ENCODE measurements around the gene ZYG11A.

ZYG11A gene

GRCh38 chr1:52918201-52918600, 75.6 kb downstream of the ZYG11A start:
- no peak overlapping the region for H3K23ac ChIP-seq (ENCODE audit: low read depth, low read length, poor library complexity)
- no peak overlapping the region for H3K9ac ChIP-seq (ENCODE audit: low read depth, low read length, poor library complexity)
- no peak overlapping the region for H2BK12ac ChIP-seq (ENCODE audit: low read length)
- H3K36me3 ChIP-seq (replicated peaks in 1 of 2; ENCODE audit: control insufficient read depth in 2 of 2, insufficient read depth in 2 of 2, low read length in 2 of 2): no peaks in the 10 kb centered on the region
- H2AFZ ChIP-seq (ENCODE audit: low read length): no peak overlapping the region
- peaks cover 0 to 14% of the 10 kb centered on the region in 2 donors for H3K9me3 ChIP-seq (replicated peaks in 1 of 2; ENCODE audit: control insufficient read depth in 2 of 2, insufficient read depth in 1 of 2, low read depth in 1 of 2, low read length in 2 of 2)
- peaks cover 7 to 82% (median 30%) of the 10 kb centered on the region in 3 experiments for H3K27me3 ChIP-seq (ENCODE audit: control insufficient read depth in 3 of 3, insufficient read depth in 3 of 3, low read depth in 1 of 3, low read length in 3 of 3)
- H3K27ac ChIP-seq (replicated peaks; ENCODE audit: low read length): no peak overlapping the region
- H4K91ac ChIP-seq (ENCODE audit: low read depth, low read length, poor library complexity): no peak overlapping the region
- H2BK5ac ChIP-seq (ENCODE audit: low read length): no peak overlapping the region
- H4K8ac ChIP-seq (ENCODE audit: low read depth, low read length): no peak overlapping the region
- H2AK5ac ChIP-seq (ENCODE audit: low read depth, low read length): no peak overlapping the region
- no peaks in the 10 kb centered on the region for H3K79me1 ChIP-seq (ENCODE audit: low read depth, low read length)
- no peak overlapping the region for H2BK15ac ChIP-seq (ENCODE audit: low read length)
- H3K4me2 ChIP-seq (ENCODE audit: insufficient read depth, low read length, poor library complexity, severe bottlenecking): no peak overlapping the region
- peaks cover 0 to 1% of the 10 kb centered on the region in 2 donors for H3K4me1 ChIP-seq (ENCODE audit: control insufficient read depth in 2 of 2, insufficient read depth in 1 of 2, low read depth in 1 of 2, low read length in 2 of 2)
- H3K18ac ChIP-seq (ENCODE audit: low read length): no peak overlapping the region
- H3K4me3 ChIP-seq (ENCODE audit: low read length in 2 of 2): no peak overlapping the region
- no peak for DNase-seq (ENCODE audit: low spot score)
- H2BK120ac ChIP-seq (ENCODE audit: low read depth, low read length): no peak overlapping the region
- no peak overlapping the region for H3K14ac ChIP-seq (ENCODE audit: low read length)
- H3K4ac ChIP-seq (ENCODE audit: low read length): no peak overlapping the region
- WGBS, 2 donors (ENCODE audit: extremely low coverage in 2 of 2, insufficient read length in 2 of 2, insufficient replicate concordance in 1 of 2): no CpG with 5 or more reads among the region's 6 CpGs

GRCh38 chr1:52919051-52919722, 76.6 kb downstream of the ZYG11A start:
- Histone ChIP-seq H2AK5ac (ENCODE audit: low read depth, low read length) (no peak overlapping the region), H3K36me3 (replicated peaks in 1 of 2; ENCODE audit: control insufficient read depth in 2 of 2, insufficient read depth in 2 of 2, low read length in 2 of 2) (no peaks in the 10 kb centered on the region), H2BK15ac (ENCODE audit: low read length) (no peak overlapping the region), H3K4me3 (ENCODE audit: low read length in 2 of 2) (no peak overlapping the region), H2BK12ac (ENCODE audit: low read length) (no peak overlapping the region), H2AFZ (ENCODE audit: low read length) (no peak overlapping the region), H3K27ac (replicated peaks; ENCODE audit: low read length) (no peak overlapping the region), H3K14ac (ENCODE audit: low read length) (no peak overlapping the region), H3K9ac (ENCODE audit: low read depth, low read length, poor library complexity) (no peak overlapping the region), H2BK5ac (ENCODE audit: low read length) (no peak overlapping the region), H2BK120ac (ENCODE audit: low read depth, low read length) (no peak overlapping the region), H3K27me3 (ENCODE audit: control insufficient read depth in 3 of 3, insufficient read depth in 3 of 3, low read depth in 1 of 3, low read length in 3 of 3) (peaks cover 7 to 81% (median 32%) of the 10 kb centered on the region in 3 experiments), H3K9me3 (replicated peaks in 1 of 2; ENCODE audit: control insufficient read depth in 2 of 2, insufficient read depth in 1 of 2, low read depth in 1 of 2, low read length in 2 of 2) (peaks cover 0 to 17% of the 10 kb centered on the region in 2 donors), H3K4ac (ENCODE audit: low read length) (no peak overlapping the region), H3K4me1 (ENCODE audit: control insufficient read depth in 2 of 2, insufficient read depth in 1 of 2, low read depth in 1 of 2, low read length in 2 of 2) (no peaks in the 10 kb centered on the region), H4K8ac (ENCODE audit: low read depth, low read length) (no peak overlapping the region), H3K23ac (ENCODE audit: low read depth, low read length, poor library complexity) (no peak overlapping the region), H3K79me1 (ENCODE audit: low read depth, low read length) (no peaks in the 10 kb centered on the region), H3K4me2 (ENCODE audit: insufficient read depth, low read length, poor library complexity, severe bottlenecking) (no peak overlapping the region), H4K91ac (ENCODE audit: low read depth, low read length, poor library complexity) (no peak overlapping the region), H3K18ac (ENCODE audit: low read length) (no peak overlapping the region)
- no CpG with 5 or more reads among the region's 7 CpGs for WGBS, 2 donors (ENCODE audit: extremely low coverage in 2 of 2, insufficient read length in 2 of 2, insufficient replicate concordance in 1 of 2)
- DNase-seq (ENCODE audit: low spot score): no peak

- Histone ChIP-seq H3K27me3 (ENCODE audit: control insufficient read depth in 3 of 3, insufficient read depth in 3 of 3, low read depth in 1 of 3, low read length in 3 of 3) (peaks cover 7 to 80% (median 32%) of the 10 kb centered on the region in 3 experiments), H2BK15ac (ENCODE audit: low read length) (no peak overlapping the region), H3K9me3 (replicated peaks in 1 of 2; ENCODE audit: control insufficient read depth in 2 of 2, insufficient read depth in 1 of 2, low read depth in 1 of 2, low read length in 2 of 2) (peaks cover 0 to 17% of the 10 kb centered on the region in 2 donors), H2AFZ (ENCODE audit: low read length) (no peak overlapping the region), H3K9ac (ENCODE audit: low read depth, low read length, poor library complexity) (no peak overlapping the region), H2BK12ac (ENCODE audit: low read length) (no peak overlapping the region), H3K79me1 (ENCODE audit: low read depth, low read length) (no peaks in the 10 kb centered on the region), H3K18ac (ENCODE audit: low read length) (no peak overlapping the region), H3K4me1 (ENCODE audit: control insufficient read depth in 2 of 2, insufficient read depth in 1 of 2, low read depth in 1 of 2, low read length in 2 of 2) (no peaks in the 10 kb centered on the region), H4K8ac (ENCODE audit: low read depth, low read length) (no peak overlapping the region), H3K27ac (replicated peaks; ENCODE audit: low read length) (no peak overlapping the region), H3K36me3 (replicated peaks in 1 of 2; ENCODE audit: control insufficient read depth in 2 of 2, insufficient read depth in 2 of 2, low read length in 2 of 2) (no peaks in the 10 kb centered on the region), H3K4me2 (ENCODE audit: insufficient read depth, low read length, poor library complexity, severe bottlenecking) (no peak overlapping the region), H3K4me3 (ENCODE audit: low read length in 2 of 2) (no peak overlapping the region), H3K4ac (ENCODE audit: low read length) (no peak overlapping the region), H2BK5ac (ENCODE audit: low read length) (no peak overlapping the region), H2BK120ac (ENCODE audit: low read depth, low read length) (no peak overlapping the region), H3K23ac (ENCODE audit: low read depth, low read length, poor library complexity) (no peak overlapping the region), H4K91ac (ENCODE audit: low read depth, low read length, poor library complexity) (no peak overlapping the region), H2AK5ac (ENCODE audit: low read depth, low read length) (no peak overlapping the region), H3K14ac (ENCODE audit: low read length) (no peak overlapping the region)
- no peak for DNase-seq (ENCODE audit: low spot score)
- no CpG with 5 or more reads among the region's 10 CpGs for WGBS, 2 donors (ENCODE audit: extremely low coverage in 2 of 2, insufficient read length in 2 of 2, insufficient replicate concordance in 1 of 2)
Measured at GRCh38 chr1:52919723-52920483, 77.3 kb downstream of the ZYG11A start.

GRCh38 chr1:52920791-52921291, 78.3 kb downstream of the ZYG11A start:
- Histone ChIP-seq H3K4me1 (ENCODE audit: control insufficient read depth in 2 of 2, insufficient read depth in 1 of 2, low read depth in 1 of 2, low read length in 2 of 2) (no peaks in the 10 kb centered on the region), H2AK5ac (ENCODE audit: low read depth, low read length) (no peak overlapping the region), H3K4ac (ENCODE audit: low read length) (no peak overlapping the region), H3K9ac (ENCODE audit: low read depth, low read length, poor library complexity) (peak overlapping the region; percentile 51), H3K79me1 (ENCODE audit: low read depth, low read length) (no peaks in the 10 kb centered on the region), H3K18ac (ENCODE audit: low read length) (peak overlapping the region; percentile 89), H3K36me3 (replicated peaks in 1 of 2; ENCODE audit: control insufficient read depth in 2 of 2, insufficient read depth in 2 of 2, low read length in 2 of 2) (no peaks in the 10 kb centered on the region), H3K9me3 (replicated peaks in 1 of 2; ENCODE audit: control insufficient read depth in 2 of 2, insufficient read depth in 1 of 2, low read depth in 1 of 2, low read length in 2 of 2) (peaks cover 0 to 17% of the 10 kb centered on the region in 2 donors), H4K91ac (ENCODE audit: low read depth, low read length, poor library complexity) (no peak overlapping the region), H3K4me3 (ENCODE audit: low read length in 2 of 2) (peak overlapping the region in 1 of 2 donors; percentile 73), H3K27me3 (ENCODE audit: control insufficient read depth in 3 of 3, insufficient read depth in 3 of 3, low read depth in 1 of 3, low read length in 3 of 3) (peaks cover 7 to 80% (median 32%) of the 10 kb centered on the region in 3 experiments), H3K14ac (ENCODE audit: low read length) (peak overlapping the region; percentile 86), H2AFZ (ENCODE audit: low read length) (peak overlapping the region; percentile 80), H2BK15ac (ENCODE audit: low read length) (no peak overlapping the region), H3K23ac (ENCODE audit: low read depth, low read length, poor library complexity) (no peak overlapping the region), H2BK120ac (ENCODE audit: low read depth, low read length) (no peak overlapping the region), H3K4me2 (ENCODE audit: insufficient read depth, low read length, poor library complexity, severe bottlenecking) (peak overlapping the region; percentile 78), H2BK5ac (ENCODE audit: low read length) (no peak overlapping the region), H2BK12ac (ENCODE audit: low read length) (no peak overlapping the region), H4K8ac (ENCODE audit: low read depth, low read length) (no peak overlapping the region), H3K27ac (replicated peaks; ENCODE audit: low read length) (no peak overlapping the region)
- DNase-seq (ENCODE audit: low spot score): no peak
- WGBS, 2 donors (ENCODE audit: extremely low coverage in 2 of 2, insufficient read length in 2 of 2, insufficient replicate concordance in 1 of 2): no CpG with 5 or more reads among the region's 35 CpGs
